Measurements from ENCODE around the gene SUMO1. TPM values are rescaled to one million over a fixed set of nuclear protein-coding genes. Genes with fewer than 3 reads are reported as not detected.

SUMO1 gene
- total RNA-seq, 2 experiments from 2014 or later, result 69.8 to 98.9 TPM

DNA sequence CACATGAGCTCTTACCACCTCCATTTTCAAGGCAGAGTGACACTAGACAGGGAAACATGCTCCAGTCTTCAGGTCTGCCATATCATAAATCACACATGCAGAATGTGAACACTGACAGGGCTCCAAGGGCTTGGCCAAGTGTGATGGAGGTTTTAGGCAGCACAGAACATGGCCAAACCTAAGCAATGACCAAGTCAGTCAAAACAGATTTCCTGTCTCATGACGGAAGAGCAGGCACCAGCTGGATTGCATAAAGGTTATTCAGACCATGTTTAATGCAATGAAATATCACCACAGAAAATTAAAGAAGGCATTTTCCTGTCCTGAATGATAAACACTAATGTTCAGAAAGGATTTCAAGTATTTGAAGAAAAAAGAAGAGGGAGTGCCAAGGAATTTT lies 72.5 kb downstream of the SUMO1 start:
- H3K79me2 ChIP-seq (ENCODE audit: insufficient read depth, low read depth, low read length), result no peaks in the 10 kb centered on the region
- no peak overlapping the region for H3K4me3 ChIP-seq (ENCODE audit: low read depth, low read length, poor library complexity, severe bottlenecking)
- POLR2A ChIA-PET, result no interaction called here
- no peaks in the 10 kb centered on the region for H3K36me3 ChIP-seq (ENCODE audit: insufficient read depth, low read length)
- no TSS peak for BruUV-seq (replicated peaks)
- no peak overlapping the region for H3K27ac ChIP-seq (ENCODE audit: low read depth, low read length, poor library complexity, severe bottlenecking)
- no peaks in the 10 kb centered on the region for H3K9me3 ChIP-seq (ENCODE audit: low read length)
- no peak overlapping the region for H3K4me2 ChIP-seq (ENCODE audit: low read length)
- intact Hi-C loops (cut with micrococcal nuclease; ENCODE audit: unreplicated experiment), result no loop called here
- TF ChIP-seq EZH2phosphoT487 (IDR thresholded peaks at IDR 0.05; ENCODE audit: borderline replicate concordance, low read depth, low read length), result no peak
- TF ChIP-seq, protein P1, sequence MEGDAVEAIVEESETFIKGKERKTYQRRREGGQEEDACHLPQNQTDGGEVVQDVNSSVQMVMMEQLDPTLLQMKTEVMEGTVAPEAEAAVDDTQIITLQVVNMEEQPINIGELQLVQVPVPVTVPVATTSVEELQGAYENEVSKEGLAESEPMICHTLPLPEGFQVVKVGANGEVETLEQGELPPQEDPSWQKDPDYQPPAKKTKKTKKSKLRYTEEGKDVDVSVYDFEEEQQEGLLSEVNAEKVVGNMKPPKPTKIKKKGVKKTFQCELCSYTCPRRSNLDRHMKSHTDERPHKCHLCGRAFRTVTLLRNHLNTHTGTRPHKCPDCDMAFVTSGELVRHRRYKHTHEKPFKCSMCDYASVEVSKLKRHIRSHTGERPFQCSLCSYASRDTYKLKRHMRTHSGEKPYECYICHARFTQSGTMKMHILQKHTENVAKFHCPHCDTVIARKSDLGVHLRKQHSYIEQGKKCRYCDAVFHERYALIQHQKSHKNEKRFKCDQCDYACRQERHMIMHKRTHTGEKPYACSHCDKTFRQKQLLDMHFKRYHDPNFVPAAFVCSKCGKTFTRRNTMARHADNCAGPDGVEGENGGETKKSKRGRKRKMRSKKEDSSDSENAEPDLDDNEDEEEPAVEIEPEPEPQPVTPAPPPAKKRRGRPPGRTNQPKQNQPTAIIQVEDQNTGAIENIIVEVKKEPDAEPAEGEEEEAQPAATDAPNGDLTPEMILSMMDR (conservative IDR thresholded peaks at IDR 0.05; ENCODE audit: low read length), result no peak
- no peaks in the 10 kb centered on the region for H4K20me1 ChIP-seq (ENCODE audit: insufficient read depth, low read length)
- CTCF ChIA-PET (ENCODE audit: unreplicated experiment), result no interaction called here
- no peak overlapping the region for H2AFZ ChIP-seq (ENCODE audit: low read length)
- DNase-seq (ENCODE audit: low spot score), result no peak
- no peaks in the 10 kb centered on the region for H3K9me2 ChIP-seq (ENCODE audit: insufficient read depth, low read length)
- H3K4me1 ChIP-seq (ENCODE audit: insufficient read depth, low read length, poor library complexity, severe bottlenecking), result no peaks in the 10 kb centered on the region

DNA sequence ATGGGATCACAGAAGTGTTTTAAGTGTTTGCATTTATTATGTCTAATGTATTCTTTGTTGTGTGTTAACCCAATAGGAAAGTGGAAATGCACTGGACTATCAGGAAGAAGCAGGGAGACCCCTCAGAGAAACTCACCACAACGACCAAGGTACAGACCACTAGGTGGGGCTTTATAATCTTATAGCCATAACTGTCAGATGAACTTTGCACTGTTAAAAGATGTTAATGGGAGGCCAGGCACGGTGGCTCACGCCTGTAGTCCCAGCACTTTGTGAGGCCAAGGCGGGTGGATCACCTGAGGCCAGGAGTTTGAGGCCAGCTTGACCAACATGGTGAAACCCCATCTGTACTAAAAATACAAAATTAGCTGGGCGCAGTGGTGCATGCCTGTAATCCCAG lies 73.2 kb downstream of the SUMO1 start:
- Histone ChIP-seq H3K4me2 (ENCODE audit: low read length) (no peak overlapping the region), H3K79me2 (ENCODE audit: insufficient read depth, low read depth, low read length) (no peaks in the 10 kb centered on the region), H3K9me3 (ENCODE audit: low read length) (no peaks in the 10 kb centered on the region), H4K20me1 (ENCODE audit: insufficient read depth, low read length) (no peaks in the 10 kb centered on the region), H3K4me1 (ENCODE audit: insufficient read depth, low read length, poor library complexity, severe bottlenecking) (no peaks in the 10 kb centered on the region), H3K4me3 (ENCODE audit: low read depth, low read length, poor library complexity, severe bottlenecking) (no peak overlapping the region), H3K9me2 (ENCODE audit: insufficient read depth, low read length) (no peaks in the 10 kb centered on the region), H3K27ac (ENCODE audit: low read depth, low read length, poor library complexity, severe bottlenecking) (no peak overlapping the region), H3K36me3 (ENCODE audit: insufficient read depth, low read length) (no peaks in the 10 kb centered on the region), H2AFZ (ENCODE audit: low read length) (no peak overlapping the region)
- intact Hi-C loops (cut with micrococcal nuclease; ENCODE audit: unreplicated experiment), result no loop called here
- no TSS peak for BruUV-seq (replicated peaks)
- ChIA-PET POLR2A (interaction anchor here (0.6 kb wide), 1 partner anchor 22 kb away, joined by 3 read pairs; no protein-coding TSS in a partner anchor), CTCF (ENCODE audit: unreplicated experiment) (no interaction called here)
- no peak for DNase-seq (ENCODE audit: low spot score)
- TF ChIP-seq, protein P1 (conservative IDR thresholded peaks at IDR 0.05; ENCODE audit: low read length), result 0 out of 2 replicates have a peak, but pooled peaks have one; percentile 24
- no peak for TF ChIP-seq EZH2phosphoT487 (IDR thresholded peaks at IDR 0.05; ENCODE audit: borderline replicate concordance, low read depth, low read length)

DNA sequence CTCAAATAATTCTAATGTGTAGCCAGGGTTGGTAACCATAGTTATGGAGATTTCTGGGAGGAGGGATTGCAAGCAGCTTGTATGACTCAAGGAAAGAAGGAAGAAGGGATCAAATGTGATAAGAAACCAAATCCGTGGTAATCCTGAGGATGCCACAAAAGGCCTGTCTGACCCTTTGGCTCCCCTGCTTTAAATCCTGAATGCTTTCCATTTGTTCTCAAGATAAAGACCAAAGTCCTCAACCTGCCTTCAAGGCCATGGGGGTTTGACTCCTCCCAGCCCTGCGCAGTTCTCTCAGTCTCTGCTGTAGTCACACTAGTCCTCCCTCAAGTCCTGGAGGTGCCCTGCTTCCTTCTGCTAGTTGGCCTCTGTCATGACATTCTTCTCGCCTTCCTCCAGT lies 74.0 kb downstream of the SUMO1 start:
- DNase-seq (ENCODE audit: low spot score), result no peak
- intact Hi-C loops (cut with micrococcal nuclease; ENCODE audit: unreplicated experiment), result no loop called here
- Histone ChIP-seq H3K27ac (ENCODE audit: low read depth, low read length, poor library complexity, severe bottlenecking) (no peak overlapping the region), H3K36me3 (ENCODE audit: insufficient read depth, low read length) (no peaks in the 10 kb centered on the region), H3K4me2 (ENCODE audit: low read length) (no peak overlapping the region), H3K9me3 (ENCODE audit: low read length) (no peaks in the 10 kb centered on the region), H3K4me3 (ENCODE audit: low read depth, low read length, poor library complexity, severe bottlenecking) (no peak overlapping the region), H3K4me1 (ENCODE audit: insufficient read depth, low read length, poor library complexity, severe bottlenecking) (no peaks in the 10 kb centered on the region), H3K9me2 (ENCODE audit: insufficient read depth, low read length) (no peaks in the 10 kb centered on the region), H3K79me2 (ENCODE audit: insufficient read depth, low read depth, low read length) (no peaks in the 10 kb centered on the region), H2AFZ (ENCODE audit: low read length) (no peak overlapping the region), H4K20me1 (ENCODE audit: insufficient read depth, low read length) (no peaks in the 10 kb centered on the region)
- POLR2A ChIA-PET, result interaction anchor here (0.9 kb wide), 1 partner anchor 310 kb away, joined by 3 read pairs; no protein-coding TSS in a partner anchor
- TF ChIP-seq EZH2phosphoT487 (IDR thresholded peaks at IDR 0.05; ENCODE audit: borderline replicate concordance, low read depth, low read length), result no peak
- TF ChIP-seq, protein P1 (conservative IDR thresholded peaks at IDR 0.05; ENCODE audit: low read length), result no peak
- CTCF ChIA-PET (ENCODE audit: unreplicated experiment), result no interaction called here
- BruUV-seq (replicated peaks), result no TSS peak

Data from OCI-LY7 (cell line).